ENCODE data around the gene BRF1.

BRF1 gene

GRCh38 chr14:105193916-105194782 is 106.7 kb downstream of the BRF1 start:
- peak; percentile 10 for DNase-seq
- in situ Hi-C loops (cut with HindIII; ENCODE audit: low pct_ligation_motif_present, low pct_unique_long_range_greater_than_20kb, low sequenced_read_pairs) = no loop called here

- no peak for DNase-seq
- in situ Hi-C loops (cut with HindIII; ENCODE audit: low pct_ligation_motif_present, low pct_unique_long_range_greater_than_20kb, low sequenced_read_pairs) = no loop called here
Measured at GRCh38 chr14:105192866-105193731, 107.7 kb downstream of the BRF1 start.

- in situ Hi-C loops (cut with HindIII; ENCODE audit: low pct_ligation_motif_present, low pct_unique_long_range_greater_than_20kb, low sequenced_read_pairs) = no loop called here
Measured at GRCh38 chr14:105187935-105188524, 112.8 kb downstream of the BRF1 start.

GRCh38 chr14:105187116-105187515 is 113.7 kb downstream of the BRF1 start:
- in situ Hi-C loops (cut with HindIII; ENCODE audit: low pct_ligation_motif_present, low pct_unique_long_range_greater_than_20kb, low sequenced_read_pairs) = no loop called here
- DNase-seq = no peak

More at GRCh38 chr14:105187935-105188524, 112.8 kb downstream of the BRF1 start:
- DNase-seq = no peak

- in situ Hi-C loops (cut with HindIII; ENCODE audit: low pct_ligation_motif_present, low pct_unique_long_range_greater_than_20kb, low sequenced_read_pairs) = no loop called here
- DNase-seq = no peak
Measured at GRCh38 chr14:105185973-105186372, 114.8 kb downstream of the BRF1 start.

GRCh38 chr14:105185001-105185400 is 115.8 kb downstream of the BRF1 start:
- in situ Hi-C loops (cut with HindIII; ENCODE audit: low pct_ligation_motif_present, low pct_unique_long_range_greater_than_20kb, low sequenced_read_pairs) = no loop called here
- no peak for DNase-seq

- in situ Hi-C loops (cut with HindIII; ENCODE audit: low pct_ligation_motif_present, low pct_unique_long_range_greater_than_20kb, low sequenced_read_pairs) = no loop called here
- DNase-seq = no peak
Measured at GRCh38 chr14:105184461-105184860, 116.3 kb downstream of the BRF1 start.

GRCh38 chr14:105182296-105183020 is 118.3 kb downstream of the BRF1 start:
- no peak for DNase-seq
- in situ Hi-C loops (cut with HindIII; ENCODE audit: low pct_ligation_motif_present, low pct_unique_long_range_greater_than_20kb, low sequenced_read_pairs) = no loop called here

GRCh38 chr14:105181549-105182295 is 119.1 kb downstream of the BRF1 start:
- in situ Hi-C loops (cut with HindIII; ENCODE audit: low pct_ligation_motif_present, low pct_unique_long_range_greater_than_20kb, low sequenced_read_pairs) = no loop called here

GRCh38 chr14:105180592-105181548 is 119.9 kb downstream of the BRF1 start, which contains the start of gene NUDT14:
NUDT14 (minus strand) TSS chr14:105181312; CDS start chr14:105181209, 103 bp downstream.
- DNase-seq = peak; percentile 63
- in situ Hi-C loops (cut with HindIII; ENCODE audit: low pct_ligation_motif_present, low pct_unique_long_range_greater_than_20kb, low sequenced_read_pairs) = no loop called here

More at GRCh38 chr14:105181549-105182295, 119.1 kb downstream of the BRF1 start:
- DNase-seq = no peak

- in situ Hi-C loops (cut with HindIII; ENCODE audit: low pct_ligation_motif_present, low pct_unique_long_range_greater_than_20kb, low sequenced_read_pairs) = no loop called here
Measured at GRCh38 chr14:105179191-105179590, 121.6 kb downstream of the BRF1 start.

GRCh38 chr14:105178868-105179140 is 122.0 kb downstream of the BRF1 start:
- in situ Hi-C loops (cut with HindIII; ENCODE audit: low pct_ligation_motif_present, low pct_unique_long_range_greater_than_20kb, low sequenced_read_pairs) = no loop called here
- DNase-seq = no peak

More at GRCh38 chr14:105179191-105179590, 121.6 kb downstream of the BRF1 start:
- DNase-seq = no peak

GRCh38 chr14:105178069-105178867 is 122.5 kb downstream of the BRF1 start:
- DNase-seq = no peak
- in situ Hi-C loops (cut with HindIII; ENCODE audit: low pct_ligation_motif_present, low pct_unique_long_range_greater_than_20kb, low sequenced_read_pairs) = no loop called here

- in situ Hi-C loops (cut with HindIII; ENCODE audit: low pct_ligation_motif_present, low pct_unique_long_range_greater_than_20kb, low sequenced_read_pairs) = no loop called here
- DNase-seq = no peak
Measured at GRCh38 chr14:105177082-105177481, 123.7 kb downstream of the BRF1 start.

GRCh38 chr14:105176513-105176912 is 124.3 kb downstream of the BRF1 start:
- DNase-seq = no peak
- in situ Hi-C loops (cut with HindIII; ENCODE audit: low pct_ligation_motif_present, low pct_unique_long_range_greater_than_20kb, low sequenced_read_pairs) = no loop called here
